ENCODE measurements around the gene ZNF70.
"Not testable (repeated sequence)": the region's sequence is repeated elsewhere in the genome, so short reads cannot be mapped to it uniquely, and the experiment has no call there.

Gene ZNF70

GRCh38 chr22:23737696-23738095 is 13.2 kb downstream of the ZNF70 start:
- no peak for DNase-seq (ENCODE audit: extremely low read depth, low read depth)
- TF ChIP-seq, protein P1, sequence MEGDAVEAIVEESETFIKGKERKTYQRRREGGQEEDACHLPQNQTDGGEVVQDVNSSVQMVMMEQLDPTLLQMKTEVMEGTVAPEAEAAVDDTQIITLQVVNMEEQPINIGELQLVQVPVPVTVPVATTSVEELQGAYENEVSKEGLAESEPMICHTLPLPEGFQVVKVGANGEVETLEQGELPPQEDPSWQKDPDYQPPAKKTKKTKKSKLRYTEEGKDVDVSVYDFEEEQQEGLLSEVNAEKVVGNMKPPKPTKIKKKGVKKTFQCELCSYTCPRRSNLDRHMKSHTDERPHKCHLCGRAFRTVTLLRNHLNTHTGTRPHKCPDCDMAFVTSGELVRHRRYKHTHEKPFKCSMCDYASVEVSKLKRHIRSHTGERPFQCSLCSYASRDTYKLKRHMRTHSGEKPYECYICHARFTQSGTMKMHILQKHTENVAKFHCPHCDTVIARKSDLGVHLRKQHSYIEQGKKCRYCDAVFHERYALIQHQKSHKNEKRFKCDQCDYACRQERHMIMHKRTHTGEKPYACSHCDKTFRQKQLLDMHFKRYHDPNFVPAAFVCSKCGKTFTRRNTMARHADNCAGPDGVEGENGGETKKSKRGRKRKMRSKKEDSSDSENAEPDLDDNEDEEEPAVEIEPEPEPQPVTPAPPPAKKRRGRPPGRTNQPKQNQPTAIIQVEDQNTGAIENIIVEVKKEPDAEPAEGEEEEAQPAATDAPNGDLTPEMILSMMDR (IDR thresholded peaks at IDR 0.05; ENCODE audit: low read depth, low read length) = no peak

GRCh38 chr22:23728108-23728507 is 22.8 kb downstream of the ZNF70 start:
- DNase-seq (ENCODE audit: extremely low read depth, low read depth) = not testable (repeated sequence)

DNA sequence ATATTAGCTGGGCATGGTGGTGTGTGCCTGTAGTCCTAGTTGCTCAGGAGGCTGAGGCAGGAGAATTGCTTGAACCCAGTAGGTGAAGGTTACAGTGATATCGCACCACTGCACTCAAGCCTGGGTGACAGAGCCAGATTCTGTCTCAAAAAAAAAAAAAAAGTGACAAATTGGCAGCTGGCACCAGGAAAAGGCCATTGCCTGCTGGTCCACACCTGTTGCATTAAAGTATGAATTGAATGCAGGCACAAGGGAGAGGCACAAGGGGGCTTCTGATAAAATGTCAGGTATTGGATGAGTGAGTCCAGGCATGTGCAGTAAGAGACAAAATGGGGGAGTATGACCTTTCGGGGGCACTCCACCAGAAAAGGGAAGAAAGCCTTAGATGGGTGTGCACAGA is 28.2 kb downstream of the ZNF70 start:
- TF ChIP-seq, protein P1 (IDR thresholded peaks at IDR 0.05; ENCODE audit: low read depth, low read length) = no peak
- DNase-seq (ENCODE audit: extremely low read depth, low read depth) = no peak

- TF ChIP-seq, protein P1 (IDR thresholded peaks at IDR 0.05; ENCODE audit: low read depth, low read length) = no peak
- DNase-seq (ENCODE audit: extremely low read depth, low read depth) = no peak
Observed at GRCh38 chr22:23722160-23722559, 28.8 kb downstream of the ZNF70 start.

DNA sequence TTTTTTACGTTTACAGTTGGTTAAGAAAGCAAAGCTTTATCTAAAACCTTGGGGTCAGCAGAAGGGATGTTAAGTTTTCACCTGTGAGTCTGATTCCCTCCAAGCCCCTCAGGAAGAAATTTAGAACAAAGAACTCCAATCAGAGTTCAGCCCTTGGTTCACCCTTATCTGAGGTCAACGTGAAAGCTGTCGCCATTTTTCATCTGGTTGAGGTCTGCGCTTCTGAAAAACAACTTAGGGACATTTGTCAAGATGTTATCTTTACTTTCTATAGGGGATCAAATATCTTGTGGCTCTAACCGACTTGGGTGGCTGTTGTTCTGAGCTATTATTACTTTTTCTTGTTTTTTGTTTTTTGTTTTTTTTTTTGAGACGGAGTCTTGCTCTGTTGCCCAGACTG is 30.1 kb downstream of the ZNF70 start:
- no peak for DNase-seq (ENCODE audit: extremely low read depth, low read depth)
- TF ChIP-seq, protein P1 (IDR thresholded peaks at IDR 0.05; ENCODE audit: low read depth, low read length) = no peak

- TF ChIP-seq, protein P1 (IDR thresholded peaks at IDR 0.05; ENCODE audit: low read depth, low read length) = no peak
Observed at GRCh38 chr22:23718371-23719165, 32.3 kb downstream of the ZNF70 start.

DNA sequence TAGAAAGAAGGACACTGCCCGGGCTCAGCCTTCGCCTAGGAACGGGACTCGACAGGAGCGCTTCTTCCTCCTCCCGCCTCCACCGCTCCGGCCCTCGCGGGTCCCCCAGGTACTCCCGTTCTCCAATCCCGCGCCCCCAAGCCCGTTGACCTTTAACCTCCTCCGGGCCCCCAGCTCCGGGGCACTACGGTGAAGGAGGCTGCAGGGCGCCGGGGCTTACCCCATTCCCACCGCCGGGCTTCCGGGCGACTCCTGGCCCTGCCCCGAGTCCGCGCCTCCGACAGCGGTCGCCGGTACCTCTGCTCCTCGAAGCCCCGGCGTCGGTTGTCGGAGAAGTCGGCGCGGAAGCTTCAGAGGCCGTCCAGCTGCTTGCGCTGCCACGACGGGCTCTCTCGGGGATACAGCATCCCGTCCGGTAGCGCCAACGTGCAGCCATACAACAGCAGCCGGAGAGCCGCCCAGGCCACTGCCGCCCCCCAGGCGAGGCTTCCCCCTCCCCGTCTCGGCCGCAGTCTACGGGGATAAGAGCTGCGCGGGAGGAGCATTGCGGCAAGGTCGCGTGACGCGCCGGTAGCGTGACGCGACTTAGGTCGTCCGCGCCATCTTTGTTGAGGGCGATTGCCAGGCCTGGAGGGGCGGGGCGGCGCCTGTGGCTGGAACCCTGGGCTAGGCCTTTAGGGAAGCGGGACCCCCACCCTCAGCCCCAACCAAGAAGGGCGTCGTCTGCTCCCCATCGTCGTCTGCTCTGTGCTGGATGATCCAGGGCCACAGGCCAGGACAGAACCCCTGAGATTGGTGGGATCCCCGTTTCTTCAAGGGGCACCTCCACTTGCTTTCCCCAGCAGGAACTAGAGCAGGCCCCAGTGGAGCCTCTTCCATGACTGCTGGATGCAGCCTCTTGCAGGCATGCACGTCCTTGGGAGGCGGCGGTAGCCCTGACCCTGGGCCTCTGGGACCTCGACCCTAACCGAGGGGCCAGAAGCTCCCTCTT is 33.8 kb downstream of the ZNF70 start:
- DNase-seq (ENCODE audit: extremely low read depth, low read depth) = peak; percentile 61
- TF ChIP-seq, protein P1 (IDR thresholded peaks at IDR 0.05; ENCODE audit: low read depth, low read length) = no peak

More at GRCh38 chr22:23718371-23719165, 32.3 kb downstream of the ZNF70 start:
- DNase-seq (ENCODE audit: extremely low read depth, low read depth) = no peak

All from AG09319 (cell line).